GM19043 (cell line): ENCODE results near the gene ALKBH5.

Experiments used
- ATAC-seq: cut with Tn5 transposase; IDR thresholded peaks from one replicate; pipeline ENCODE4 v1.9.1; 2021; ENCODE audit warnings: low read depth; ENCODE audit not compliant: unreplicated experiment

The ALKBH5 gene

DNA sequence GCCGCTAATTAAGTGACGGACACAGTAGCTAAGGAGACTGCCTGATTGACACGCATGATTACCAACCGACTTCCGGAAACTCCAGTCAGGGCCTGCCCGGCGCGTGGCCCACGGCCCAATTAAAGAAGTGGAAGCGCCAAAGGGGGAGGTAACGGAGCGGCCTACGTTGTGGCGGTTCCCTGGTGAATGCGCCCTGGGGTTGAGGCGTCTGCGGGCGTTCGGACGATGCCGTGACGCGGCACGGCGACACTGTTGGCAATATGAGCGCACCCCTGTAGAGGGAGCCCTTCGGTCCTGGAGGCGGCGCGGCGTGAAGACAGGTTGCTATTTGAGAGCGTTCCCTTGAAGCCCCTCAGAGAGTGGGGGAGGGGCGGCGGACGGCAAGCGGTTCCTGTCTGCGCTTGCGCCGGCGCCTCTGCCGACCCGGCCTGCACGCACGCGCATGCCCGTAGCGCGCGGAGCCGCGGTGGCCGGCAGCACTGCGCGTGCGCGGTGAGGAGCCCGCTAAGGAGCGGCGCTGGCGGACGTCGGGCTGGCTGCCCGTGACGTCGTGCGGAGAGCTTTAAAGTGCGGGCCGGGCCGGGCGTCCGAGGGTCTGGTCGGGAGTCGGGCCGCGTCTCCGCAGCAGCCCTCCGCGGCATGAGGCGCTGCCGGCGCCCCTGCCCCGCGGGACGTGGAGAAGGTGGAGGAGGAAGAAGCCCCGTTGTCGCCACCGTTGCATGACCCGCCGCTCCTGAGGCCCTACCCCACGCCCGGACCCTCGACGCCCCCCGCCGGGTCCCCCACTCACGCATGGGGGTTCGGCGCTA, at the start of gene ALKBH5:
Gene ALKBH5, plus strand, starts transcription at position 495 of the 809 bp plus-strand sequence. CDS start 416 bp downstream, outside the sequence.
- ATAC-seq: peak; percentile 81

DNA sequence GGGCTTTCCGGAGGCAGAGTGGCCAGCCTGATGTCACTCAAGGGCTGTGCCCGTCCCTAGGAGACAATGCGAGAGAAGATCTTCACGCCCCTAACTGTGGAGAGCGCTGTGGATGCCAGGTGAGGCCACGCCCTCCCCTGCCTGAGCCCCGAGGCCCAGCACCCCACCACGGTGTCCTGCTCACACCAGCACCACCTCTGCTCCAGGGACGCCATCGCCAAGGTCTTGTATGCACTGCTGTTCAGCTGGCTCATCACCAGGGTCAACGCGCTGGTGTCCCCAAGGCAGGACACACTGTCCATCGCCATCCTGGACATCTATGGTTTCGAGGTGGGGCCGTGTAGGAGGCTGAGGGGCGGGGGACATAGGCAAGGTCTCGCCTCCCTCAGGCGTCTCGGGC, 47.3 kb upstream of the ALKBH5 start:
- ATAC-seq: no peak

DNA sequence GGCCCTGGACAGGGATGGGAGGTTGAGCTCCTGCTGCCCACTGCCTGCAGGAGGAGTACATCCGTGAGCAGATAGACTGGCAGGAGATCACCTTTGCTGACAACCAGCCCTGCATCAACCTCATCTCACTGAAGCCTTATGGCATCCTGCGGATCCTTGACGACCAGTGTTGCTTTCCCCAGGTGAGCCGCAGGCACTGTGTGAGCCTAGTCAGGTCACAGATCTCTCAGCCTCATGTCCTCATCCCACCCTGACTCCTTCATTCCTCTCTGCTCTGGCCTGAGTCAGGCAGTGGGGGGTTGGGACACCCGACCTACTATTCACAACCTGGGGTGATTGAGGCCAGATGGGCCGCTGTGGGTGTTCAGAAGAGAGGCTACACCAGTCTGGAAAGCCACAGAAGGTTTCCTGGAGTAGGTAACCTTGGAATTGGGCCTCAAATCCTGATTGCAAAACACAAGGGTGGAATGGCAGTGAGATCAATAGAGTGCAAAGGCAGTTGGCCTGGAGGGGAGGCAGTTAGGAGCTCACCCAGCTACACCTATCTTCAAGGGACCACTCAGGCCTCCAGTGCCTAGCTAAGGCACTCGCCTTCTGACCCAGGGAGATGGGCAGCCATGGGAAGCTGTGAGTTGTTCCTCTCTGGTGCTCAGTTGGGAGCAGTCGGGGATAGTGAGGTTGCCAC, 45.4 kb upstream of the ALKBH5 start:
- no peak for ATAC-seq

DNA sequence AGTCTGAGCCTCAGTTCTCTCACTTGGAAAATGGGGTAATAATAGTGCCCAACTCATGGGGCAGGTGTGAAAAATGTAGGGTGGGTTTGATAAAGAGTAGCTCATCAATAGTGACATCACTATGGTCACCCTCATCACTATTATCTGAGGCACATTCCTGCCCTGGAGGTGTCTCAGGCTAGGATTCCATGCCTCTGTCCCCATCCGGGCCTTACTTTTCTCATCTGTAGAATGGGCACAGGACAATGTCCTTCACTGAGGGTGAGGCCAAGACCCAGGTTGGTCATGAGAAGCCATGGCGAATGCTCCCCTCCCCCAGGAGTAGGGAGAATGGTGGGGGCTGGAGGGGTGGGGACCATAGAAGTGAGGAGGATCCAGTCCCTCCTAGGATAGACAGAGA, 44.5 kb upstream of the ALKBH5 start:
- no peak for ATAC-seq

DNA sequence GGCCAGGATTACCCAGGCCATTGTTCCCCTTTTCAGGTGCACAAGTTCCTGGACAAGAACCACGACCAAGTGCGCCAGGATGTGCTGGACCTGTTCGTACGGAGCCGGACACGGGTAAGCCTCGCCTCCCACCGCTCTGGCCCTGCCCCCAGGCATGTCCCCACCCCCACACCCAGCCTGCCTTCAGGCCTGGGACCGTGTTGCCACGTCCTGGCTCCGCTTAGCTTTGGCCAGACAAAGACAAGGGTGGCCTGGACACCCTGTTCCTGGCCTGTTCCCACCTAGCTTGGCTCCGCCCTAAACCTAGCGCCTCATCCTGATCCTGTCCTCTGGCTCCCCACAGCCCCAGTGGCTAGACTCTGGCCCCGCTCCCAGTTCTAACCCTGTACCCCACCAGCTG, 44.1 kb upstream of the ALKBH5 start:
- ATAC-seq: no peak

DNA sequence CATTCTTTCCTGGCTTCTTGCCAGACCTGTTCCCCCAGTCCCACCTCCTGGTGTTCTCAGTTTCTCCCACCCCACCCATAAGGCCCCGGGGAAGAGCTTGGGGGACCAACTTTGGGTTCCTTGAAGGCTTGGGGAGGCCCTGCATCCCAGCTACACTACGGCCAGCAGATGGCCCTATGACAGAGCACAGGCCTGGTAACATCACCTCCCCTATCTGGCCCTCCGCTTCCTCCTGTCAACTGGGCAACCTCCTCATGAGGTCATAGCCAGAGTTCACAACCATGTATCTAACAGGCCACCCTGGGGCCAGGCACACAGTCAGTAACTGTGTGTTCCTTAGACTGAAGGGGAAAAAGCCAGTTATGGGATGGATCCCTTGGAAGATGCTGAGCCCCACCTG, 43.7 kb upstream of the ALKBH5 start:
- no peak for ATAC-seq

DNA sequence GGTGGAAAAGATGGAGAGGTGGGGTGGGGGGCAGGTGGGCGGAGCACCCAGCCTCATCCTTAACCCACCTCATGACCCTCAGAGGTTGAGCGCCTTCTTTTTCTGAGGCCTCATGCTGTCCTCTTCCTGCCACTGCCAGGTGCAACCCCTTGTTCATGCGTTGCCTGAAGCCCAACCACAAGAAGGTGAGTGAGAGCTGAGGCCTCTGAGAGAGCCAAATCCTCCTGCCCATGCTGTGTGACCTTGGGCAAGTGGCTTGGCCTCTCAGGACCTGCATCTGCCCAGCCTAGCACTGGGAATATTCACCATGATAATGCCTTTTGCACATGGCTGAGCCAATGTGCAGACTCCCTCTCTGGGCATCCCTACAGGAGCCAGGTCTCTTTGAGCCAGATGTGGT, 43.0 kb upstream of the ALKBH5 start:
- no peak for ATAC-seq

DNA sequence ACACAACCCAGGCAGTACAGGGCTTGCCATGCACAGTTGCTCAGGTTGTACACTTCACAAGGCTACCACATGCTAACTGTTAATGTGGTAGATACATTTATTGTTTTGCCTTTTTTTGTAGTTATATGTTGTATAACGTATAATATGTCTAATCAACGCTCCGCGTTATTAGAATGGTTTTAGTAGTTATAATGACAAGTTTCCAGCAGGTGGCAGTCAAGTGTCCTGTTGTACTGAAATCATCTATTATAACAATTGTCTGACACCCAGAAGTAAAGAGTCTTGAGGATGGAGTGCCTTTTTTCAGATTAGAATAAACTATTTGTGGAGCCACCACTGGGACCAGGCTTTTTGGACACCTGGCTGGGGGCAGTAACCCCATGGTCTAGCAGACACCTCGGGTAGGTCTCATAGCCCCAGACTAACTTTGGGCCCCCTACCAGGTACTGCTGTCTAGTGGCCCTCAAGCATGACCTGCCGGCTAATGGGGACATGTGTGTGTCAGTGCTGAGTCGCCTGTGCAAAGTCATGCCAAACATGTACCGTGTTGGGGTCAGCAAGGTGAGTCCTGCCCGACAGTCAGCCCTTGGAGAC, 42.3 kb upstream of the ALKBH5 start:
- no peak for ATAC-seq

DNA sequence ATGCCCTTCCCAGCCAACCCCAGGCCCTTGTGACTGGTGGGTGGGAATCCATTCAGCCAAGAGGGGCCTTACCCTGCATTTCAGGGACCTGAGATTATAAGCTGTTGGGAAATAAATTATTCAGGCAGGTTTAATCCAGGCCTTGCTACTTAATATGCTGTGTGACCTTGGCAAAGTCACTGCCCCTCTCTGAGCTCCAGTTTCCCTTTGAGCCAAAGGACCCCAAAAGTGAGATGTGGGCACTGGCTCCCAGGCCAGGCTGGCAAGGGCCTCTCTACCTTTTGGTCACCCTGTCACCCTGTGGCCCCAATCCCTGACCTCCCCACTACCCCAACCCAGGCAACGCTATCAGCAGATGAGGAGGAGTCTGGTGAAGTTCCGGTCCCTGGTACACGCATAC, 41.2 kb upstream of the ALKBH5 start:
- no peak for ATAC-seq

DNA sequence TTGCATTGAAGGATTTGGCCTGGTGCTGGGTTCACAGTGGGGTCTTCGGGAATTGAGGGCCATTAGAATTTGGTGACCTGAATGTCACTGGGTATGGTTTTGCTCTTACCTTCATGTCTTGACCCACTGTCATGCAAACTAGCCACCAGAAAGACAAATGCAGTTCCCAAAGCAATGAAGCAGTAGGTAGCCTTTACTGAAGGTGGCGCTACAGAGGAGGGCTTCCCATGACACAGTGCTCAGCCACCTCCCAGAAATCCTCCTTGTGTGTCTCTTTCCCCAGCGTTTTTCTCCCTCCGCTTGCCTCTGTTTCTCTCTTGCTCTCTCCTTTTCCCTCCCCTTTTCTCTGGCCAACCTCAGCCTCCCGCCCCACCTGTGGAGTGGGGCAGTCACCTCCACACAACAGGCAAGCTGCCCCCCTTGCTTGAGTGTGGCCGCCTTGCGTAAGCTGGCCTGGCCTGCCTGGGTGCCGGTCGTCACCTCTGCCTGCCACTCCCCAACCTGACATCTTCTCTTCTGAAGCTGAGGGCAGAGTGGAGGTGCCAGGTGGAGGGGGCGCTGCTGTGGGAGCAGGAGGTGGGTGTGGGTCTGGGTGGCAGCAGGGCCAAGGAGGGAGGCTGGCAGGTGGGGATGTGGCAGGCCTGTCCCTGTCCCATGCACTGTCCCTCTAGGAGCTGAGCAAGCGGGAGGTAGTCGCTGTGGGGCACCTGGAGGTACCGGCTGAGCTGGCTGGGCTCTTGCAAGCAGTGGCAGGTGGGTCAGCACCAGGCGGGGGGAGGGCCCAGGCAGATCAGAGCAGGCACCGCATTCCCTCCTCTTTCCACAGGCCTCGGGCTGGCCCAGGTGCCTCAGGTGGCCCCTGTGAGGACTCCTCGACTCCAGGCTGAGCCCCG, 40.3 kb upstream of the ALKBH5 start:
- ATAC-seq: no peak

DNA sequence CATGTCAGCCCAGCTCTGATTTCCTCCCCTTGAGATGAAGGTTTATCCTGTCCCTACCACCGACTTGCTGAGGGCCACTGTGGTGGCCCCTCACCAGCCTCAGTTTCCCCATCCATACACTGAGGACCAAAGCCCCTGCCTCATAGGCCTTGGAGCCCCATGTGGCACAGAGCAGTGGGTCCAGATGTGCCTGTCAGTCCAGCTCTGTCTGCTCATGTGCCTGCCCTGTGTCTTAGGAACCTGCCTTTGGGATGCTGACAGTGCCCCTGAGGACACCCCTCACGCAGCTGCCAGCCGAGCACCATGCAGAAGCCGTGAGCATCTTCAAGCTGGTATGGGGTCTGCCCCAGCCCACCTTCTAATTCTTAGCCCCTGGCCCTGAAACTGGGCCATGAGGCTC, 39.4 kb upstream of the ALKBH5 start:
- no peak for ATAC-seq

DNA sequence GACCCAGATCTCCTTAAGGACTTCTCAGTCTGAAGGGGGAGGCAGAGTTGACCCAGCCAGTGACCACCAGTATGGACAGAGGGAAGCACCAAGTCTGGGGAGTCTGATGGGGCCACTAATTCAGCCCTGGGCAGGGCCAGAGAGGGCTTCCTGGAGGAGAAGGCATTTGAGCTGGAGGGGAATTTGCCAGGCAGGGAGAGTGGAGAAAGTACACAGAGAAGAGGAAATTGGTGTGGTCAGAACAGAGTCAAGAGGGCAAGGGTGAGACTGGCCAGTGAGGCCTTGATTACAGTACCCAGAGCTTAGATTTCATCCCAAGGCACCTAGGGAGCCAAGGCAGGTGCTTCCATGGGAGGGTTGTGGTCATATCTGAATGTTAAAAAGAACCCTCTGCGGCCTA, 38.8 kb upstream of the ALKBH5 start:
- no peak for ATAC-seq

DNA sequence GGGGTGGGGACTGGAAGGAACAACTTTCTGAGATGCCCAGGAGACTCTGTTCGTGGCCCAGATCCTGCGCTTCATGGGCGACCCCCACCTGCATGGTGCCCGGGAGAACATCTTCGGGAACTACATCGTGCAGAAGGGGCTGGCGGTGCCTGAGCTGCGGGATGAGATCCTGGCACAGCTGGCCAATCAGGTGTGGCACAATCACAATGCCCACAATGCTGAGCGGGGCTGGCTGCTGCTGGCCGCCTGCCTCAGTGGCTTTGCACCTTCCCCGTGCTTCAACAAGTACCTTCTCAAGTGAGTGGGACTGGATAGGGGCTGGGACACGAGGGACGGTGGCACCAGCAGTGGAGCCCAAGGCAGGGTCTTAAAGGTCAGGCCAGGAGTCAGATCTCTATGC, 37.8 kb upstream of the ALKBH5 start:
- ATAC-seq: no peak

DNA sequence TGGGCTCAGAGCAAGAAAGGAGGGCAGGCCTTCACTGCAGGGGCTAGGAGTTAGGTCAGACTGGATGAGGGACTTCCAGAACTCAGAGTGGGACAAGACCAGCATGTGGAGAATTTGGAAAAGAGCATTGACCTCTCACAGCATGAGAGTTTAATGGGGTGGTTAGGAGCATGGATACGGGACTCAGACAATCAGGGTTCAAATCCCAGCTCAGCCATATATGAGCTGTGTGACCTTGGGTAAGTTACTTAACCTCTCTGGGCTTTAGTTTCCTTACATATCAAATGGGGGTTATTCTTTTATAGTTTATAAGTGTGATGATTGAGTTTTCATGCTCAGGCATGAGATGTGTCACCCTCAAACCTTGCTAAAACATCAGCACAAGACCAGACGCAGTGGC, 37.4 kb upstream of the ALKBH5 start:
- ATAC-seq: no peak

DNA sequence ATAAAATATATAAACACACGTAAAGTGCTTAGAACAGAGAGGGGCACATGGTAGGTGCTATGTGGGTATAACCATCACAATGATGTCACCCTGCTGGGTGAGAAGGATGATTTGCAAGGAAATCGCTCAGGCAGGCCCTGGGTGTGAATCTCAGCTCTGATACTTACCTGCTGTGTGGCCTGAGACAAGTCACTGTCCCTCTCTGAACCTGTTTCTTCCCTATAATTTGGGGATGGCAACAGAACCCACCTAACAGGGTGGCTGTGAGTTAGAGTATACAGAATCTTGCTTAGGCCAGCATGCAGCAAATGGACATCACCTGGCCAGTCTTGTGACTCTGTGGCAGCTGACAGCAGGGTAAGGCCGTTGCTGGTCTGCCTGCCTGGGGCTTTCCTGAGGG, 36.6 kb upstream of the ALKBH5 start:
- ATAC-seq: no peak

DNA sequence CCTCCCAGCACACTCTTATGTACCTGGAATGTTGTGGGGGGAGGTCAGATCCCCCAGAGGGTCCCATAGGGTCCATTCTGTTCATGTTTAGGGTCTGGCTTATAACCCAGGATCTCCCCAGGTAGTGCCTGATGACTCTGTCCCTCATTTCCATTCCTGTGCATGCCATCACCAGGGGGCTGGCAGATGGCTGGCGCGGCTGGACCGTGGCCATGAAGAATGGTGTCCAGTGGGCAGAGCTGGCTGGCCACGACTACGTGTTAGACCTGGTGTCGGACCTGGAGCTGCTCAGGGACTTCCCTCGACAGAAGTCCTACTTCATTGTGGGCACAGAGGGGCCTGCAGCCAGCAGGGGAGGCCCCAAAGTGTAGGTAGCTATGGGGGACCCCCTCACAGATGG, 35.0 kb upstream of the ALKBH5 start:
- ATAC-seq: no peak

DNA sequence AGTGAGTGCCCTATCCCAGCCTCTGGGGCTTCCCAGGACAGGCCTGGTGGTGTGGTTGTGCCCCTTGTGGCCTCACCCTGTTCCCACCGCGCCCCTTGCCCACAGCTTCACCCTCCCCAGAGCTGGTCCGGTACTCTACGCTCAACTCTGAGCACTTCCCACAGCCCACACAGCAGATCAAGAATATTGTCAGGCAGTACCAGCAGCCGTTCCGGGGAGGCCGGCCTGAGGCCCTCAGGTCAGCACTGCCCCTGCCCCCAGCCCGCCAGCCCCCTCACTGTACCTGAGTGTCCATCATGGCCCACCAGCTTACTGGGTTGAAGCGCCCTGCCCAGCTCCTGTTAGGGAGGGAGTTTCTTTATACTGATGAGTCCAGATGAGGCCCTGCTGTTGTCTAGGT, 32.3 kb upstream of the ALKBH5 start:
- no peak for ATAC-seq

DNA sequence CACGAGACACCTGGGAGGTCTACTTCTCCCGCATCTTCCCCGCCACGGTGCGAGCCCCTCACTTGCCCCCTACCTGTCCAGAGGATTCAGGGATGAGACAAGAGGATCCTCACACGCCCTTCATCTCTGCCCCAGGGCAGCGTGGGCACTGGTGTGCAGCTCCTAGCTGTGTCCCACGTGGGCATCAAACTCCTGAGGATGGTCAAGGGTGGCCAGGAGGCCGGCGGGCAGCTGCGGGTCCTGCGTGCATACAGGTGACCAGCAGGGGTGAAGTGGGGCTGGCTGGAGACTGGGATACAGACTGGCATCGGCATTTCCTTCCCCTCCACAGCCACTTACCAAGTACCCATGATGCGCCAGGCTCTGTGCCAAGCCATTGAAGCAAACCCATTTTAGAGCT, 28.4 kb upstream of the ALKBH5 start:
- ATAC-seq: no peak

DNA sequence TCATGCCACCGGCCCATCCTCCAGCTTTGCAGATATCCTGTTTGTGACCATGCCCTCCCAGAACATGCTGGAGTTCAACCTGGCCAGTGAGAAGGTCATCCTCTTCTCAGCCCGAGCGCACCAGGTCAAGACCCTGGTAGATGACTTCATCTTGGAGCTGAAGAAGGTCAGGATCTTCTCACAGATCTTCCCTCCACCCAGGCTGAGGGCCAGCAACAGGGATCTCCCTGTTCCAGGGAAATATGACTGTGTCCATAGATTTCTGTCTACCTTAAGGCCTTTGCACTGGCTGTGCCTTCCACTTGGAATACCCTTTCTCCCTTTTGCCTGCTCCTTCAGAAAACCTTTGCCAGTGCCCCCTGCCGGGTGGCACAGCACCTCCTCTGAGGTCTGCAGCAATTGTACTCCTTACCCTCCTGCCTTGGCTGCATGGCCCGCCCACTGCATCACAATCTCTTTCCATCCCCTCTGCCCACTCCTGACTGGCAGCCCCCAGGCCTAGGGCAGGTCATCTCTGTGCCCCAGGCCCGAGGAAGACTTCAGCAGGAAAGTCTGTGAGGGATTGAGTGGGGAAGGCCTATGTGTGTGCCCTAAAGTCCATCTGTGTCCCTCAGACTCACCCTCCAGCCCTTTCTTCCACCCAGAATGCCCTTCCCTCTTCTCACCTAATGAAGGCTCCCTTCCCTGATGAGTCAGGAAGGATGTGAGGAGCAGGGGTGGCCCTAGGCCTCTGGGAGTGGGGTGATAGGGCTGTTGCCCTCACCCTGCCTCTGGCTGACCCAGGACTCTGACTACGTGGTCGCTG, 27.3 kb upstream of the ALKBH5 start:
- no peak for ATAC-seq

DNA sequence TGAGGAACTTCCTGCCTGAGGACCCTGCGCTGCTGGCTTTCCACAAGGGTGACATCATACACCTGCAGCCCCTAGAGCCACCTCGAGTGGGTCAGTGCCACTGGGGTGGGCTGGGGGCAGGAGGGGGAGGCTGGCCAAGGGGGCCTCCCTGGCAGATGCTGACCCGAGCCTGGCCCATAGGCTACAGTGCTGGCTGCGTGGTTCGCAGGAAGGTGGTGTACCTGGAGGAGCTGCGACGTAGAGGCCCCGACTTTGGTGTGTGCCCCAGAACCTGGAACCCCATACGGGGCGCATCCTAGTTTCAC, 26.7 kb upstream of the ALKBH5 start:
- no peak for ATAC-seq
